ENCODE results near the gene BIK.

Gene BIK

DNA sequence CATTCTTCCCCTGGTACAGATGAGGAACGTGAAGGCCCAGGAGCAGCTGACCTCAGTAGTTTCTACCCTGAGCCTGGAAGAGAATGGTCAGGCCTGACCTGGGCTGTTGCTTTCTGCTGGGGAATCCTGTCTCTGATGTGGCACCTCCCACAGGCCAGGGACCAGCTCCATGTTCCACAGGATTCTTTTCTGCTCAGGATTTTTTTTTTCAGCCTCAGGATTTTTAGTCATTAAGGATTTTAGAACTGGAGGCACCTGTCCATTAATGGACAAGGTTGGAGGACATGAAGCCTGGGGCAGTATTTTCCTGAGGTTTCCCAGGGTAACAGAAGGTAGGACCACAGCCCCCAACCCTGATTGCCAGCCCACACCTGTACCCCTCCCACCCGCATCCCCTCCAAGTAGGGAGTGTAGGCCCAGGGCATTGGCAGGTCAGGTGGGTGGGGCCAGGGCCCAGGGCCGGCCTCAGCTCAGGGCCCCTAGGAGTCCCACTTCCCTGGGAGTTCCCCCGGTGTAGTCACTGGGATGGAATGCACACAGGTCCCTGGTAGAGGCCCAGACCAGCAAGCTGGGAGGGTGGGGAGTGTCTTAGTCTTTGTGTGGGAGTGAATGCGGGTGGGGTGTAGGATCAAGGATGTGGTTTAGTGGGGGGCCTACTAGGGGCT lies 16.1 kb downstream of the BIK start:
- H2BK5ac ChIP-seq (ENCODE audit: low read length), result no peak overlapping the region
- H3K14ac ChIP-seq (ENCODE audit: low read length), result no peak overlapping the region
- H3K9me3 ChIP-seq (replicated peaks in 1 of 2; ENCODE audit: control insufficient read depth in 2 of 2, insufficient read depth in 1 of 2, low read depth in 1 of 2, low read length in 2 of 2), result no peaks in the 10 kb centered on the region
- no peak overlapping the region for H2AFZ ChIP-seq (ENCODE audit: low read length)
- no peaks in the 10 kb centered on the region for H3K27me3 ChIP-seq (ENCODE audit: control insufficient read depth in 3 of 3, insufficient read depth in 3 of 3, low read depth in 1 of 3, low read length in 3 of 3)
- WGBS, 2 donors (ENCODE audit: extremely low coverage in 2 of 2, insufficient read length in 2 of 2, insufficient replicate concordance in 1 of 2), result no CpG with 5 or more reads among the region's 5 CpGs
- H3K79me1 ChIP-seq (ENCODE audit: low read depth, low read length), result no peaks in the 10 kb centered on the region
- no peak overlapping the region for H3K4ac ChIP-seq (ENCODE audit: low read length)
- H3K23ac ChIP-seq (ENCODE audit: low read depth, low read length, poor library complexity), result no peak overlapping the region
- H3K4me3 ChIP-seq (ENCODE audit: low read length in 2 of 2), result no peak overlapping the region
- no peak overlapping the region for H4K91ac ChIP-seq (ENCODE audit: low read depth, low read length, poor library complexity)
- H3K27ac ChIP-seq (replicated peaks; ENCODE audit: low read length), result no peak overlapping the region
- H3K9ac ChIP-seq (ENCODE audit: low read depth, low read length, poor library complexity), result no peak overlapping the region
- H2BK12ac ChIP-seq (ENCODE audit: low read length), result no peak overlapping the region
- H2BK120ac ChIP-seq (ENCODE audit: low read depth, low read length), result no peak overlapping the region
- no peak overlapping the region for H2BK15ac ChIP-seq (ENCODE audit: low read length)
- no peak overlapping the region for H2AK5ac ChIP-seq (ENCODE audit: low read depth, low read length)
- no peak overlapping the region for H4K8ac ChIP-seq (ENCODE audit: low read depth, low read length)
- DNase-seq (ENCODE audit: low spot score), result no peak
- peaks cover under 1 to 9% of the 10 kb centered on the region in 2 donors for H3K36me3 ChIP-seq (replicated peaks in 1 of 2; ENCODE audit: control insufficient read depth in 2 of 2, insufficient read depth in 2 of 2, low read length in 2 of 2)
- H3K4me2 ChIP-seq (ENCODE audit: insufficient read depth, low read length, poor library complexity, severe bottlenecking), result no peak overlapping the region
- no peak overlapping the region for H3K18ac ChIP-seq (ENCODE audit: low read length)
- peaks cover 5 to 10% of the 10 kb centered on the region in 2 donors for H3K4me1 ChIP-seq (ENCODE audit: control insufficient read depth in 2 of 2, insufficient read depth in 1 of 2, low read depth in 1 of 2, low read length in 2 of 2)

DNA sequence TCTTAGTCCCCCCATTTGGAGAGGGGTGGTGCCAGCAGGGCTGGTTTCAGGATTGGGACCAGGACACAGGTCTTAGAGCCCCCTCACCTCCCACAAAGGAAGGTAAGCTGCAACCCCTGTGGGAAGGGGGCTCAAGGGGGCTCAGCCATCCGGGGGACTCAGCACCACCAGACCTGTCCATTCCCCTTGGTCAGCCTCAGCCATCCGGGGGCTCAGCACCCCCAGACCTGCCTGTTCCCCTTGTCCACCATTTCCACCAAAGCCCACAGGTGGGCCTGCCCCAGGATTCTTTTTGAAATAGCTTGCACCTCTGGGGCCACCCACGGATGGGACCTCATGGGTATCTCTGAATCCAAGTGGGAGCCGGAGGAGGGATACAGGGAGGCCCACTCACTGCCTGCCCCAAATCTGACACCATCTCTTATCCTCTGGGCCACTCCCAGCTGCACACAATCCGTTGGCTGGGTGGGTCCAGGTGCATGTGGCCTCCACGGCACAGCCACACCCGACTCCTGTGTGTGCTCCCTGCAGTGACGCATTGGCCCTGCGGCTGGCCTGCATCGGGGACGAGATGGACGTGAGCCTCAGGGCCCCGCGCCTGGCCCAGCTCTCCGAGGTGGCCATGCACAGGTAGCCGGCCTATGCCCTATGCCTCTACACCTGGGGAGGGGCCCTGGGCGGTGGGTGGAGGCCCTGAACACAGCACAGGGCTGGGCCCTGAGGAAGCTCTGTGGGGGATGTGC lies 16.8 kb downstream of the BIK start:
- Histone ChIP-seq H3K4me2 (ENCODE audit: insufficient read depth, low read length, poor library complexity, severe bottlenecking) (no peak overlapping the region), H2BK120ac (ENCODE audit: low read depth, low read length) (no peak overlapping the region), H3K27me3 (ENCODE audit: control insufficient read depth in 3 of 3, insufficient read depth in 3 of 3, low read depth in 1 of 3, low read length in 3 of 3) (no peaks in the 10 kb centered on the region), H3K23ac (ENCODE audit: low read depth, low read length, poor library complexity) (peak overlapping the region; percentile 73), H3K4ac (ENCODE audit: low read length) (no peak overlapping the region), H3K9me3 (replicated peaks in 1 of 2; ENCODE audit: control insufficient read depth in 2 of 2, insufficient read depth in 1 of 2, low read depth in 1 of 2, low read length in 2 of 2) (no peaks in the 10 kb centered on the region), H3K36me3 (replicated peaks in 1 of 2; ENCODE audit: control insufficient read depth in 2 of 2, insufficient read depth in 2 of 2, low read length in 2 of 2) (peaks cover 5 to 16% of the 10 kb centered on the region in 2 donors), H3K4me1 (ENCODE audit: control insufficient read depth in 2 of 2, insufficient read depth in 1 of 2, low read depth in 1 of 2, low read length in 2 of 2) (peaks cover 5 to 10% of the 10 kb centered on the region in 2 donors), H3K4me3 (ENCODE audit: low read length in 2 of 2) (no peak overlapping the region), H2BK5ac (ENCODE audit: low read length) (peak overlapping the region; percentile 75), H3K27ac (replicated peaks; ENCODE audit: low read length) (no peak overlapping the region), H2AK5ac (ENCODE audit: low read depth, low read length) (no peak overlapping the region), H2BK15ac (ENCODE audit: low read length) (no peak overlapping the region), H3K9ac (ENCODE audit: low read depth, low read length, poor library complexity) (peak overlapping the region; percentile 70), H4K8ac (ENCODE audit: low read depth, low read length) (no peak overlapping the region), H2AFZ (ENCODE audit: low read length) (no peak overlapping the region), H4K91ac (ENCODE audit: low read depth, low read length, poor library complexity) (no peak overlapping the region), H2BK12ac (ENCODE audit: low read length) (no peak overlapping the region), H3K79me1 (ENCODE audit: low read depth, low read length) (no peaks in the 10 kb centered on the region), H3K14ac (ENCODE audit: low read length) (no peak overlapping the region), H3K18ac (ENCODE audit: low read length) (peak overlapping the region; percentile 64)
- DNase-seq (ENCODE audit: low spot score), result no peak
- WGBS, 2 donors (ENCODE audit: extremely low coverage in 2 of 2, insufficient read length in 2 of 2, insufficient replicate concordance in 1 of 2), result no CpG with 5 or more reads among the region's 17 CpGs

DNA sequence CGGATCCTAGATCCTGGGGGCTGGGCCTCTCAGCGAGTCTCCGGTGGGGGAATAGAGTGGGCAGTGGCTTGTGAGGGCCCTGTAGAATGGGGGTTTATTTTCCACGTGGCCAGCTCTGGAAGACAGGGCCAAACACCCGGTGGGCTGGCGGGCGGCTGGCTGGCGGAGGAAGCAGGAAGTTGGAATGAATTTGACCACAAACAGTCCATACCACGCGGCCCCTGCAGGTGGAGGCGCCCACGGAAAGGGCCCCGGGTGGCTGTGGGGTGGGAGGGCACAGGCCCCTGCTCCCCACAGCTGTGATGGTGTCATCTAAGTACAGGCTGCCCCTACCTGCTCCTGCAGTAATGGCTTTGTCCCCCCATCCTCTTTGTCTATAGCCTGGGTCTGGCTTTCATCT lies 17.6 kb downstream of the BIK start:
- H2AFZ ChIP-seq (ENCODE audit: low read length), result no peak overlapping the region
- WGBS, 2 donors (ENCODE audit: extremely low coverage in 2 of 2, insufficient read length in 2 of 2, insufficient replicate concordance in 1 of 2), result no CpG with 5 or more reads among the region's 13 CpGs
- H2BK120ac ChIP-seq (ENCODE audit: low read depth, low read length), result no peak overlapping the region

DNA sequence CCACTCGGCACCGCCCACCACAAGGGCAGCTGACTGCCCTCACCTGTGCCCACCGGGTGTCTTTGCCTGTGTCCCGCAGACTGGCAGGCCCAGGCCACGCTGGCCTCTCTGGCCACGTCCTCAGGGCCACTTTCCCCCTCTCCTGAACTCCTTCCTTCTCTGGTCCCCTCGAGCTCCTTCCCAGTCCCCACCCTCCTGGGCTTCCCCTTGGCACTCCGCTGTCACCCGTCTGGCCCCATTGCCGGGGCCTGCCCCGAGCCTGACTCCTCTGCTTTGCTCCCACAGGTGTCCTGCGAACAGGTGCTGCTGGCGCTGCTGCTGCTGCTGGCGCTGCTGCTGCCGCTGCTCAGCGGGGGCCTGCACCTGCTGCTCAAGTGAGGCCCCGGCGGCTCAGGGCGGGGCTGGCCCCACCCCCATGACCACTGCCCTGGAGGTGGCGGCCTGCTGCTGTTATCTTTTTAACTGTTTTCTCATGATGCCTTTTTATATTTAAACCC lies 18.4 kb downstream of the BIK start:
- WGBS, 2 donors (ENCODE audit: extremely low coverage in 2 of 2, insufficient read length in 2 of 2, insufficient replicate concordance in 1 of 2), result no CpG with 5 or more reads among the region's 20 CpGs

More for the DNA sequence above, 17.6 kb downstream of the BIK start:
- peak overlapping the region; percentile 75 for H2BK5ac ChIP-seq (ENCODE audit: low read length)
- no peak overlapping the region for H3K4me2 ChIP-seq (ENCODE audit: insufficient read depth, low read length, poor library complexity, severe bottlenecking)
- no peak overlapping the region for H3K23ac ChIP-seq (ENCODE audit: low read depth, low read length, poor library complexity)
- no peak overlapping the region for H3K18ac ChIP-seq (ENCODE audit: low read length)
- no peak overlapping the region for H3K9ac ChIP-seq (ENCODE audit: low read depth, low read length, poor library complexity)
- H4K91ac ChIP-seq (ENCODE audit: low read depth, low read length, poor library complexity), result no peak overlapping the region
- H2BK12ac ChIP-seq (ENCODE audit: low read length), result no peak overlapping the region
- H3K79me1 ChIP-seq (ENCODE audit: low read depth, low read length), result no peaks in the 10 kb centered on the region
- H3K27me3 ChIP-seq (ENCODE audit: control insufficient read depth in 3 of 3, insufficient read depth in 3 of 3, low read depth in 1 of 3, low read length in 3 of 3), result no peaks in the 10 kb centered on the region
- H3K14ac ChIP-seq (ENCODE audit: low read length), result no peak overlapping the region
- no peak overlapping the region for H4K8ac ChIP-seq (ENCODE audit: low read depth, low read length)
- no peak overlapping the region for H3K4me3 ChIP-seq (ENCODE audit: low read length in 2 of 2)
- no peak overlapping the region for H3K4ac ChIP-seq (ENCODE audit: low read length)
- H2AK5ac ChIP-seq (ENCODE audit: low read depth, low read length), result peak overlapping the region; percentile 56
- no peak overlapping the region for H3K27ac ChIP-seq (replicated peaks; ENCODE audit: low read length)
- no peak overlapping the region for H2BK15ac ChIP-seq (ENCODE audit: low read length)
- no peaks in the 10 kb centered on the region for H3K9me3 ChIP-seq (replicated peaks in 1 of 2; ENCODE audit: control insufficient read depth in 2 of 2, insufficient read depth in 1 of 2, low read depth in 1 of 2, low read length in 2 of 2)
- H3K4me1 ChIP-seq (ENCODE audit: control insufficient read depth in 2 of 2, insufficient read depth in 1 of 2, low read depth in 1 of 2, low read length in 2 of 2), result peaks cover 5 to 10% of the 10 kb centered on the region in 2 donors
- peaks cover 13 to 24% of the 10 kb centered on the region in 2 donors for H3K36me3 ChIP-seq (replicated peaks in 1 of 2; ENCODE audit: control insufficient read depth in 2 of 2, insufficient read depth in 2 of 2, low read length in 2 of 2)
- DNase-seq (ENCODE audit: low spot score), result no peak

More for the DNA sequence above, 18.4 kb downstream of the BIK start:
- Histone ChIP-seq H3K27ac (replicated peaks; ENCODE audit: low read length) (no peak overlapping the region), H2AK5ac (ENCODE audit: low read depth, low read length) (no peak overlapping the region), H3K23ac (ENCODE audit: low read depth, low read length, poor library complexity) (peak overlapping the region; percentile 75), H3K9me3 (replicated peaks in 1 of 2; ENCODE audit: control insufficient read depth in 2 of 2, insufficient read depth in 1 of 2, low read depth in 1 of 2, low read length in 2 of 2) (no peaks in the 10 kb centered on the region), H2BK5ac (ENCODE audit: low read length) (peak overlapping the region; percentile 24), H2BK12ac (ENCODE audit: low read length) (no peak overlapping the region), H2BK15ac (ENCODE audit: low read length) (no peak overlapping the region), H3K36me3 (replicated peaks in 1 of 2; ENCODE audit: control insufficient read depth in 2 of 2, insufficient read depth in 2 of 2, low read length in 2 of 2) (peaks cover 17 to 30% of the 10 kb centered on the region in 2 donors), H2AFZ (ENCODE audit: low read length) (no peak overlapping the region), H4K8ac (ENCODE audit: low read depth, low read length) (no peak overlapping the region), H3K14ac (ENCODE audit: low read length) (no peak overlapping the region), H3K27me3 (ENCODE audit: control insufficient read depth in 3 of 3, insufficient read depth in 3 of 3, low read depth in 1 of 3, low read length in 3 of 3) (no peaks in the 10 kb centered on the region), H3K9ac (ENCODE audit: low read depth, low read length, poor library complexity) (peak overlapping the region; percentile 63), H3K4me2 (ENCODE audit: insufficient read depth, low read length, poor library complexity, severe bottlenecking) (no peak overlapping the region), H3K4me1 (ENCODE audit: control insufficient read depth in 2 of 2, insufficient read depth in 1 of 2, low read depth in 1 of 2, low read length in 2 of 2) (peaks cover 5 to 10% of the 10 kb centered on the region in 2 donors), H3K79me1 (ENCODE audit: low read depth, low read length) (no peaks in the 10 kb centered on the region), H3K18ac (ENCODE audit: low read length) (no peak overlapping the region), H2BK120ac (ENCODE audit: low read depth, low read length) (no peak overlapping the region), H3K4me3 (ENCODE audit: low read length in 2 of 2) (no peak overlapping the region), H3K4ac (ENCODE audit: low read length) (no peak overlapping the region), H4K91ac (ENCODE audit: low read depth, low read length, poor library complexity) (no peak overlapping the region)
- DNase-seq (ENCODE audit: low spot score), result no peak

All from neuronal stem cell (in vitro differentiated cells).